ENCODE results near the gene C9orf78.
A peak's percentile ranks its signal among the peaks of the same experiment; 100 is the strongest.

The C9orf78 gene

GRCh38 chr9:129841071-129841470 lies 6.0 kb upstream of the C9orf78 start:
- no peak for DNase-seq (ENCODE audit: low read depth)

GRCh38 chr9:129840034-129840433 lies 5.0 kb upstream of the C9orf78 start:
- DNase-seq (ENCODE audit: low read depth), result no peak

GRCh38 chr9:129839324-129840023 lies 4.4 kb upstream of the C9orf78 start:
- DNase-seq (ENCODE audit: low read depth), result no peak

- peak; percentile 88 for DNase-seq (ENCODE audit: low read depth)
Measured at GRCh38 chr9:129838707-129839259, 3.7 kb upstream of the C9orf78 start.

GRCh38 chr9:129836311-129837007 lies 1.4 kb upstream of the C9orf78 start:
- DNase-seq (ENCODE audit: low read depth), result no peak

GRCh38 chr9:129835860-129836223 lies 767 bp upstream of the C9orf78 start:
- DNase-seq (ENCODE audit: low read depth), result no peak

GRCh38 chr9:129834489-129835127 lies 467 bp downstream of the C9orf78 start:
- no peak for DNase-seq (ENCODE audit: low read depth)

- DNase-seq (ENCODE audit: low read depth), result no peak
Measured at GRCh38 chr9:129832982-129833381, 2.1 kb downstream of the C9orf78 start.

GRCh38 chr9:129828969-129829368 lies 6.1 kb downstream of the C9orf78 start:
- no peak for DNase-seq (ENCODE audit: low read depth)

- DNase-seq (ENCODE audit: low read depth), result no peak
Measured at GRCh38 chr9:129828051-129828450, 7.0 kb downstream of the C9orf78 start.

- no peak for DNase-seq (ENCODE audit: low read depth)
Measured at GRCh38 chr9:129826759-129827158, 8.3 kb downstream of the C9orf78 start.

GRCh38 chr9:129826344-129826743 lies 8.7 kb downstream of the C9orf78 start:
- peak; percentile 32 for DNase-seq (ENCODE audit: low read depth)

GRCh38 chr9:129823935-129824601 lies 11.0 kb downstream of the C9orf78 start, which contains the start of gene TOR1A:
TSS of gene TOR1A (minus strand) at chr9:129824136. CDS start at chr9:129824085, 51 bp downstream.
- DNase-seq (ENCODE audit: low read depth), result peak; percentile 89

- no peak for DNase-seq (ENCODE audit: low read depth)
Measured at GRCh38 chr9:129823542-129823934, 11.5 kb downstream of the C9orf78 start.

GRCh38 chr9:129822898-129823541 lies 12.1 kb downstream of the C9orf78 start:
- no peak for DNase-seq (ENCODE audit: low read depth)

GRCh38 chr9:129816501-129817435 lies 18.3 kb downstream of the C9orf78 start:
- DNase-seq (ENCODE audit: low read depth), result no peak

GRCh38 chr9:129815278-129815677 lies 19.8 kb downstream of the C9orf78 start:
- DNase-seq (ENCODE audit: low read depth), result no peak

- no peak for DNase-seq (ENCODE audit: low read depth)
Measured at GRCh38 chr9:129814432-129815223, 20.4 kb downstream of the C9orf78 start.

GRCh38 chr9:129813661-129814060 lies 21.4 kb downstream of the C9orf78 start:
- DNase-seq (ENCODE audit: low read depth), result no peak

GRCh38 chr9:129812385-129812784 lies 22.7 kb downstream of the C9orf78 start:
- no peak for DNase-seq (ENCODE audit: low read depth)

Data from GM04504 (cell line).